HUES6 (cell line): ENCODE measurements around the gene DSG1.
"Not testable (repeated sequence)": the region's sequence is repeated elsewhere in the genome, so short reads cannot be mapped to it uniquely, and the experiment has no call there.

ENCODE experiments used
- H3K27ac ChIP-seq: 2 replicates; pipeline ENCODE4 v1.7.0; 2013; ENCODE audit warnings: low read depth, mild to moderate bottlenecking, low read length, inconsistent platforms
- H3K27me3 ChIP-seq: 2 replicates; pipeline ENCODE4 v1.6.1; 2013; ENCODE audit warnings: low read length; ENCODE audit not compliant: control insufficient read depth, insufficient read depth
- H3K36me3 ChIP-seq: 2 replicates; pipeline ENCODE4 v1.6.1; 2013; ENCODE audit warnings: low read length; ENCODE audit not compliant: control insufficient read depth, insufficient read depth
- H3K4me1 ChIP-seq: 2 replicates; pipeline ENCODE4 v1.6.1; 2013; ENCODE audit warnings: low read length; ENCODE audit not compliant: control insufficient read depth, insufficient read depth
- H3K4me3 ChIP-seq: 2 replicates; pipeline ENCODE4 v1.5.1; 2013; ENCODE audit warnings: low read depth, low read length
- H3K9ac ChIP-seq: one replicate; pipeline ENCODE4 v1.6.1; 2013; ENCODE audit warnings: mild to moderate bottlenecking, low read length
- H3K9me3 ChIP-seq: 2 replicates; pipeline ENCODE4 v1.6.1; 2013; ENCODE audit warnings: low read depth, low read length; ENCODE audit not compliant: control insufficient read depth, insufficient read depth

Gene DSG1

DNA sequence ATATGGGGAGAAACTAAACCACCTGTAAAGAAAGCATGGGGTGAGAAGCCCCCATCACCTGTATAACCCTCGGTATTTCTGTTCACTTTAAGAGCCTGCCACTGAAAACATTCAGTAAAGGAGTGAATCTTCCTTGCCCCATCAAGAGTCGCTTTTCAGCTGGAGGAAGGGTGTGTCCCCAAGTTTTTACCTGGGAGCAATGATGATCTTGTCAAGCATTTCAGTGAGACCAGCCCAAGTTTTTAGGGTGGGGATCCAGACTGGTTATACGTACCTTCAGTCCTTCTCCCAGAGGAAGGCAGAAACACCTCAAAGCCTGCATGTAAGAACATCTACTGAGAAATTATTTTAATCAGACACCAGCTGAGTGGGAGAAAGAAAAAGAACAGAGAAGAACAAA, at the start of gene DSG1:
TSS of gene DSG1 (plus strand) at position 301 of the 400 bp plus-strand sequence. CDS start 141 bp downstream, outside the sequence.
- Histone ChIP-seq H3K9ac (no peak within 1 kb of the TSS), H3K9me3 (no peaks in the 10 kb centered on the region), H3K27ac (no peak within 1 kb of the TSS)

GRCh38 chr18:31268985-31269406, 49.0 kb upstream of the DSG1 start:
- Histone ChIP-seq H3K27me3 (no peaks in the 10 kb centered on the region), H3K4me3 (no peak overlapping the region), H3K36me3 (no peaks in the 10 kb centered on the region), H3K9ac (no peak overlapping the region), H3K4me1 (no peaks in the 10 kb centered on the region), H3K9me3 (no peaks in the 10 kb centered on the region), H3K27ac (no peak overlapping the region)

More for the DNA sequence above, at the start of gene DSG1:
- H3K36me3 ChIP-seq, result no peaks in the 10 kb centered on the region
- no peaks in the 10 kb centered on the region for H3K4me1 ChIP-seq
- no peaks in the 10 kb centered on the region for H3K27me3 ChIP-seq
- H3K4me3 ChIP-seq, result no peak within 1 kb of the TSS

- Histone ChIP-seq H3K9ac (no peak overlapping the region), H3K27ac (no peak overlapping the region), H3K27me3 (no peaks in the 10 kb centered on the region), H3K36me3 (no peaks in the 10 kb centered on the region), H3K4me1 (no peaks in the 10 kb centered on the region), H3K9me3 (no peaks in the 10 kb centered on the region), H3K4me3 (no peak overlapping the region)
Observed at GRCh38 chr18:31269566-31269965, 48.4 kb upstream of the DSG1 start.

DNA sequence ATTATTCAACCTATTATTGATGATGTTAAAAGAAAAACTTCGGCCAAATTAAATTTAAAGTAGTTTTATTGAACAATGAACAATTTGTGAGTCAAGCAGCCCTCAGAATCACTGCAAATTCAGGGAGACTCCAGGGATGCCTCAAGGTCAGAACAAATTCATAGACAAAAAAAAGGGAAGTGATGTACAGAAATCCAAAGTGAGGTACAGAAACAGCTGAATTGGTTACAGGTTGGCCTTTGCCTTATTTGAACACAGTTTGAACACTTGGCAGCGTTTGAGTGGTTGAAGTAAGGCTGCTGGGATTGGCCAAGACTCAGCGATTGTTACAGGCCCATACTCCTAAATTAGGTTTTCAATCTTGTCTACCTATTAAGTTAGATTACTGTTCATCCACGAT, 47.4 kb upstream of the DSG1 start:
- Histone ChIP-seq H3K36me3 (no peaks in the 10 kb centered on the region), H3K9me3 (no peaks in the 10 kb centered on the region), H3K4me3 (no peak overlapping the region), H3K27me3 (no peaks in the 10 kb centered on the region), H3K27ac (no peak overlapping the region), H3K4me1 (peaks cover 2% of the 10 kb centered on the region; the same call in 1 of the 2 replicates), H3K9ac (no peak overlapping the region)

DNA sequence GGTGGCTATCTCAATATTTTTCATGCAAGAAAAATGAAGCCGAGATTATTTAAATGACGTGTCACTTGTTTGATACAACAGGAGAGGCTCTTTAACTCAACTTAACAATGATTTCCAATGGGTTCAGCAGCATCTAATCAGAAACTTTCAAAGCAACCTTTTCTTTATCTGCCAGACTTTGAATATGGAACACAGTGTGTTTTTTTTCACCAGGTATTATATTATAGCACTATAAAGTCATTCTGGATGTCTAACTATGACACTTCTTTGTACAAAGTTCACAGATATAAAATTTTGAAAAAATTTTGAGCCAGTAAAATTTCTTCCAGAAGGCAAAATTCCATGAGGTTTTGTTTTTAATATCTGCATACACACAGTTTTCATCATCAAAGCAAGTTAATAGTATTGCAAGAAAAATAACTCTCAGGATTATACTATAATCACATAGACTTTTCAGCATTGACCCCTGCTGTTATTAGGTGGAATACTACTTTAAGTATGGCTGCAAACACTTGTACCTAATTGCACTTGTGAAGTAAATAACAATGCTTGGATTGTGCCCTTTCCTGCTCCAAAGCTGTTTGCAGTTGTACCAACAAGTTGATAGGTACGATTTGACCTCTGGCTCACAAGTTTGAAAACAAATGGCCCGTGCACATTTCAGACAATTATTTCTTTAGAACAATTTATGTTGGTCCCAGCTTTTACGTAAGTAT, 44.0 kb upstream of the DSG1 start:
- peaks cover 10% of the 10 kb centered on the region for H3K4me1 ChIP-seq
- H3K27ac ChIP-seq, result no peak overlapping the region
- no peak overlapping the region for H3K4me3 ChIP-seq
- no peaks in the 10 kb centered on the region for H3K9me3 ChIP-seq
- H3K27me3 ChIP-seq, result no peaks in the 10 kb centered on the region
- no peaks in the 10 kb centered on the region for H3K36me3 ChIP-seq
- no peak overlapping the region for H3K9ac ChIP-seq

GRCh38 chr18:31274931-31275330, 43.0 kb upstream of the DSG1 start:
- Histone ChIP-seq H3K27ac (no peak overlapping the region), H3K4me3 (no peak overlapping the region), H3K4me1 (peaks cover 10% of the 10 kb centered on the region), H3K9me3 (no peaks in the 10 kb centered on the region), H3K9ac (no peak overlapping the region), H3K27me3 (no peaks in the 10 kb centered on the region), H3K36me3 (no peaks in the 10 kb centered on the region)

DNA sequence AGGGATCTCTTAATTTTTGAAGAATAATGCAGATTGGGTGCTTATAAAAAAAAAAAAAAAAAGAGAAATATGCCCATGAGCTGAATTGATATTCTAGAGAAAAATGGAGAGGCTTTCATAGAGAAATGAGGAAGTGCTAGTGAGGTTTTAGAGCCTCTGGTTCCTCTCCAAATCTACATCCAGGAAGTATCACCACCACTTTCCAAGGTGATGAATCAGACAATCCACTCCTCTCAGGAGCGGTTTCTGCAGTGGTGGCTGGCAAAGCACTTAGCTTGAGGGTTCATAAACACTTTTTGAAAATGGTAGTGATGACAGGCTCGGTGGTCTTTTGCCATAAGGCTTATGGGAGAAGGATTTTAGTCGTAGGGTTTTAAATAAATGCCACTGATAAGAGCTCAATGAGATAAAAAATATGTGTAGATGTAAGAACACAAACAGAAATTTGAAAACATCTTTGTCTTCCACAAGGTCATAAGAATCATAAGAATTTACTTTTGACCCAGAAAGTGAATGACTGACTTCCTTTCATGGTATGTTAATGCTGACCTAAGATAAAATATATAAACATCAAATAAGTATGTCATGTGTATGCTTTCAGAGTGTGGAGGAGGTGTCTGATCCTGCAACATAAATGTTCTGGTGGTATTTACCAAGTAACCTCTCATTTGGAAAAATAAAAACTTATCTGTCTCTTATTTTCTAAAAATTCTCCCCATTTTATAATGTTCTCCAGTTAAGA, 42.1 kb upstream of the DSG1 start:
- no peak overlapping the region for H3K27ac ChIP-seq
- no peak overlapping the region for H3K9ac ChIP-seq
- no peaks in the 10 kb centered on the region for H3K9me3 ChIP-seq
- no peak overlapping the region for H3K4me3 ChIP-seq
- no peaks in the 10 kb centered on the region for H3K27me3 ChIP-seq
- H3K4me1 ChIP-seq, result peaks cover 15% of the 10 kb centered on the region
- H3K36me3 ChIP-seq, result no peaks in the 10 kb centered on the region

DNA sequence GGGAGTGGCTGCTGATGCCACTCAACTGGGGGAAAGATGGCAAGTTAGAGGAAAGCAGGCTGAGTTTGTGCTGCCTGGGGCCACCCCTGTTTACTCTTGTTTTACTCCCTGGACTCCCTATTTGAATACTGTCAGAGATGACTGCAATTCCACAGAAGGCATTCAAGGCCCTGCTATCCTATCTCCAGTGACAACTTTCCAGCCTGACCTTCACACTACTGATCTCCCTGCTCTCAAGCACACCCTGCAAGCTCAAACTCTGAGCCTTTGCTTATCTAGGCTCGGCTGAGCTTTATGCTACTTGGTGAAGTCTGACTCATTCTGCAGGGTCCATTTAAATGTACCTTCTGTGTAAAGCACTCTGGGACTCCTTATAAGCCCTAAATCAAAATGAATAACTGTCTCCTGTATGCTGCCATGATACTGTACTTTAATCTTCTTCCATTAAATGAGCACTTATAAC, 39.3 kb upstream of the DSG1 start:
- peaks cover 9% of the 10 kb centered on the region; the same call in 1 of the 2 replicates for H3K9me3 ChIP-seq
- H3K4me3 ChIP-seq, result no peak overlapping the region
- H3K4me1 ChIP-seq, result peaks cover 32% of the 10 kb centered on the region
- H3K9ac ChIP-seq, result no peak overlapping the region
- no peaks in the 10 kb centered on the region for H3K27me3 ChIP-seq
- no peak overlapping the region for H3K27ac ChIP-seq
- H3K36me3 ChIP-seq, result no peaks in the 10 kb centered on the region

DNA sequence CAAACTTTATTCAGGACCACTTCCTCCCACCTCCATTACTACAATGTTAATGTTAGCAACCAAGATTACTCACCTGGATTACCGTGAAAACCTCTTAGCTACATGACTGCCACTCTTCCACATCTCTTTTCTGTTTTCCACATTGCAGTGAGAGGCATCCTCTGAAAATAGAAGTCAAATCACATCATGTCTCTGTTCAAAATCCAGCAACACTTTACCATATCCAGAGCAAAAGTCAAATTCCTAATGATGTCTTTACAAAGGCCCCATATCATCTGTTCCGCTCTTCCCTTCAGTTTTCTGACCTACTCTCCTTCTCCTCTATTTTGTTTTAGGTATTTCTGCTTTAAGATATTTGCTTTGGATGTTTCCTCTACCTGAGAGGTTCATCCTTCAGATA, 37.5 kb upstream of the DSG1 start:
- Histone ChIP-seq H3K36me3 (no peaks in the 10 kb centered on the region), H3K9me3 (peaks cover 16% of the 10 kb centered on the region; the same call in 1 of the 2 replicates), H3K27me3 (no peaks in the 10 kb centered on the region)

GRCh38 chr18:31281437-31281836, 36.5 kb upstream of the DSG1 start:
- Histone ChIP-seq H3K9ac (no peak overlapping the region), H3K27me3 (no peaks in the 10 kb centered on the region), H3K36me3 (no peaks in the 10 kb centered on the region; the same call in 1 of the 2 replicates), H3K9me3 (peaks cover 21% of the 10 kb centered on the region; the same call in 1 of the 2 replicates), H3K4me3 (no peak overlapping the region), H3K27ac (0 out of 2 replicates have a peak overlapping the region, but pooled peaks have one; percentile 39), H3K4me1 (peaks cover 30% of the 10 kb centered on the region)

More for the DNA sequence above, 37.5 kb upstream of the DSG1 start:
- Histone ChIP-seq H3K9ac (no peak overlapping the region), H3K27ac (no peak overlapping the region), H3K4me3 (no peak overlapping the region), H3K4me1 (peaks cover 30% of the 10 kb centered on the region)

- H3K4me3 ChIP-seq, H3K9ac ChIP-seq, H3K36me3 ChIP-seq, H3K27me3 ChIP-seq, H3K4me1 ChIP-seq, H3K27ac ChIP-seq: not testable (repeated sequence)
- H3K9me3 ChIP-seq, result peaks cover 43% of the 10 kb centered on the region
Observed at GRCh38 chr18:31289446-31289845, 28.5 kb upstream of the DSG1 start.
